Measurements from ENCODE around the gene LANCL3.

Gene LANCL3

DNA sequence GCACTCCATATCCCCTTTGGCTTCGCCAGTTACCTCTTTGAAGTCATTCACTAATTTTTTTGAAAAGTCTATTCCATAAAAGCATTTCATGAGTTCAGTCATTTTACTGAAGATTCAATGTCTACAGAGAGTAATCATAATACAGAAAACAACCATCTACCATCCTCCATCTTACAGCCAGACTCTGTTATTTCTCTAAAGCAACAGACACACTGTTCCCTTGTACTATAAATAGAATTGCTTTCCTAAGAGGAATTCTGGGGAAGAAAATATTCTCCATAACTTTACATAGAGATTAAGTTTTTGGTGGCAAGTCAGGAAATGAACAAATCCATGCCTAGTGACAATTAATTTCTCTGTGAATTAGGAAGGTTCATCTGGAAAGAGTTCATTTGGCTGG, 151.1 kb downstream of the LANCL3 start:
- H3K18ac ChIP-seq (ENCODE audit: low read depth in 1 of 2, low read length in 2 of 2), result no peak overlapping the region
- H3K4me1 ChIP-seq (ENCODE audit: control insufficient read depth, insufficient read depth, low read depth, low read length), result no peaks in the 10 kb centered on the region
- no peak overlapping the region for H3K4me3 ChIP-seq (ENCODE audit: insufficient read depth in 1 of 2, low read depth in 1 of 2, low read length in 2 of 2)
- no peak overlapping the region for H3K4me2 ChIP-seq (ENCODE audit: low read length, poor library complexity, severe bottlenecking)
- H3K4ac ChIP-seq (ENCODE audit: low read depth in 1 of 2, low read length in 2 of 2), result no peak overlapping the region
- no peak overlapping the region for H4K8ac ChIP-seq (ENCODE audit: low read length)
- H2BK5ac ChIP-seq (ENCODE audit: low read depth, low read length, poor library complexity, severe bottlenecking), result no peak overlapping the region
- H3K36me3 ChIP-seq (ENCODE audit: control insufficient read depth in 1 of 2, insufficient read depth in 2 of 2, low read depth in 1 of 2, low read length in 2 of 2), result no peaks in the 10 kb centered on the region
- H2BK12ac ChIP-seq (ENCODE audit: low read length in 2 of 2), result no peak overlapping the region
- H3K27me3 ChIP-seq (ENCODE audit: control insufficient read depth in 1 of 2, insufficient read depth in 1 of 2, low read length in 2 of 2), result peaks cover 0 to 8% of the 10 kb centered on the region in 2 experiments
- H2AFZ ChIP-seq (ENCODE audit: low read depth, low read length), result no peak overlapping the region
- no peak overlapping the region for H3K9ac ChIP-seq (ENCODE audit: low read length)
- H3K14ac ChIP-seq (ENCODE audit: low read length in 2 of 2), result no peak overlapping the region
- no peak overlapping the region for H2BK120ac ChIP-seq (ENCODE audit: low read depth, low read length)
- no peaks in the 10 kb centered on the region for H3K79me1 ChIP-seq (replicated peaks; ENCODE audit: low read length, poor library complexity, severe bottlenecking)
- H2BK15ac ChIP-seq (ENCODE audit: low read depth, poor library complexity, severe bottlenecking), result no peak overlapping the region
- H3K9me3 ChIP-seq (ENCODE audit: control insufficient read depth, low read length), result no peaks in the 10 kb centered on the region
- H3K23ac ChIP-seq (ENCODE audit: low read length in 2 of 2), result no peak overlapping the region
- H4K91ac ChIP-seq (ENCODE audit: low read length), result no peak overlapping the region
- no peak overlapping the region for H3K27ac ChIP-seq (ENCODE audit: low read length, poor library complexity, severe bottlenecking)
- DNase-seq, result no peak
- WGBS, result 57% methylated on average over 1 of the region's 1 CpG
- H2AK5ac ChIP-seq (ENCODE audit: low read length, severe bottlenecking), result no peak overlapping the region

DNA sequence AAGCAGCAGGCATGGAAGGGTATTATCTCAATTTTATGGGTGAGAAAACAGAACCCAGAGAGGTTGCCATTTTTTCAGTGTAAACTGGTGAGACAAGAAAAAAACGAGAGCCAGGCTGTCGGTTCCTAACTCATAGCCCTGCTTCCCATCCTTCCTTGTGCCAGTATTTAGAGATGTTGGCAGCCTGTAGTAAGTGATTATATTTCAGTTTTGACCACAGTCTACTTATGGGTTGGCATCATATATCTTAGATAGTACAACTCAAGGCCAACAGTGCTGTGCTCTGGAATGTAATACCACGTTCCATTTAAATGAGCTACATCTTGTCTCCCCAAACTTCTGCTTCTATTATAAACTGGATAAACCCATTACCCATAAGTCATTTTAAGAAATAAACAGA, 154.9 kb downstream of the LANCL3 start:
- Histone ChIP-seq H3K4ac (ENCODE audit: low read depth in 1 of 2, low read length in 2 of 2) (no peak overlapping the region), H3K9ac (ENCODE audit: low read length) (no peak overlapping the region)
- 80% methylated on average over 1 of the region's 3 CpGs for WGBS

More for the DNA sequence above, 154.9 kb downstream of the LANCL3 start:
- H3K79me1 ChIP-seq (replicated peaks; ENCODE audit: low read length, poor library complexity, severe bottlenecking), result no peaks in the 10 kb centered on the region
- no peaks in the 10 kb centered on the region for H3K9me3 ChIP-seq (ENCODE audit: control insufficient read depth, low read length)
- H3K4me1 ChIP-seq (ENCODE audit: control insufficient read depth, insufficient read depth, low read depth, low read length), result no peaks in the 10 kb centered on the region
- no peak overlapping the region for H2BK5ac ChIP-seq (ENCODE audit: low read depth, low read length, poor library complexity, severe bottlenecking)
- H3K14ac ChIP-seq (ENCODE audit: low read length in 2 of 2), result no peak overlapping the region
- H3K23ac ChIP-seq (ENCODE audit: low read length in 2 of 2), result no peak overlapping the region
- no peak overlapping the region for H2BK12ac ChIP-seq (ENCODE audit: low read length in 2 of 2)
- no peaks in the 10 kb centered on the region for H3K36me3 ChIP-seq (ENCODE audit: control insufficient read depth in 1 of 2, insufficient read depth in 2 of 2, low read depth in 1 of 2, low read length in 2 of 2)
- DNase-seq, result no peak
- no peak overlapping the region for H3K18ac ChIP-seq (ENCODE audit: low read depth in 1 of 2, low read length in 2 of 2)
- no peak overlapping the region for H4K91ac ChIP-seq (ENCODE audit: low read length)
- H3K4me2 ChIP-seq (ENCODE audit: low read length, poor library complexity, severe bottlenecking), result no peak overlapping the region
- no peak overlapping the region for H4K8ac ChIP-seq (ENCODE audit: low read length)
- no peak overlapping the region for H2BK120ac ChIP-seq (ENCODE audit: low read depth, low read length)
- H3K27ac ChIP-seq (ENCODE audit: low read length, poor library complexity, severe bottlenecking), result no peak overlapping the region
- peaks cover 0 to 10% of the 10 kb centered on the region in 2 experiments for H3K27me3 ChIP-seq (ENCODE audit: control insufficient read depth in 1 of 2, insufficient read depth in 1 of 2, low read length in 2 of 2)
- no peak overlapping the region for H2BK15ac ChIP-seq (ENCODE audit: low read depth, poor library complexity, severe bottlenecking)
- H2AK5ac ChIP-seq (ENCODE audit: low read length, severe bottlenecking), result no peak overlapping the region
- H3K4me3 ChIP-seq (ENCODE audit: insufficient read depth in 1 of 2, low read depth in 1 of 2, low read length in 2 of 2), result no peak overlapping the region
- no peak overlapping the region for H2AFZ ChIP-seq (ENCODE audit: low read depth, low read length)
